A673 (cell line): ENCODE measurements around the gene SOS1.

Source experiments
- CTCF ChIP-seq: fragments of 300-800, 200-600 bp; sonication (generic); conservative IDR thresholded peaks from 2 replicates; pipeline ENCODE4 v1.5.1; 2017; ENCODE audit warnings: low read depth, mild to moderate bottlenecking, antibody characterized with exemption, low read length, moderate library complexity, mixed read lengths
- EZH2 ChIP-seq: fragments of 200-600 bp; sonication (generic); IDR thresholded peaks from 2 replicates; pipeline ENCODE4 v1.6.1; 2017; ENCODE audit warnings: borderline replicate concordance, low read depth, mild to moderate bottlenecking, mixed read lengths, antibody characterized with exemption, low read length; ENCODE audit not compliant: poor library complexity, severe bottlenecking

GRCh38 chr2:39091063-39091462 lies 29.8 kb downstream of the SOS1 start:
- no peak for TF ChIP-seq CTCF
- TF ChIP-seq EZH2: no peak
